ENCODE measurements around the gene DAP3.
A peak's percentile ranks its signal among the peaks of the same experiment; 100 is the strongest.

DAP3 gene

GRCh38 chr1:155729031-155729898, 40.4 kb downstream of the DAP3 start:
- H4K20me1 ChIP-seq (ENCODE audit: insufficient read depth, low read length): no peaks in the 10 kb centered on the region
- H3K4me3 ChIP-seq (ENCODE audit: low read length): no peak overlapping the region
- no peak overlapping the region for H2AFZ ChIP-seq (ENCODE audit: low read length)
- no peak overlapping the region for H3K9ac ChIP-seq (ENCODE audit: low read length)
- H3F3A ChIP-seq (ENCODE audit: insufficient read depth, low read length): no peaks in the 10 kb centered on the region; the same call in 1 of the 2 replicates
- no peaks in the 10 kb centered on the region for H3K9me2 ChIP-seq (replicated peaks; ENCODE audit: insufficient read depth, low read length)
- TF ChIP-seq EZH2phosphoT487 (IDR thresholded peaks at IDR 0.05; ENCODE audit: low read length) (no peak), CTCF (IDR thresholded peaks at IDR 0.05; ENCODE audit: low read length) (peak; percentile 76)
- no peak overlapping the region for H3K4me2 ChIP-seq (ENCODE audit: low read depth, low read length)
- DNase-seq: peak; percentile 66
- peaks cover 14% of the 10 kb centered on the region; the same call in 1 of the 2 replicates for H3K79me2 ChIP-seq (ENCODE audit: low read length)
- no peaks in the 10 kb centered on the region for H3K4me1 ChIP-seq (ENCODE audit: low read length)
- no peak overlapping the region for H3K27ac ChIP-seq (ENCODE audit: low read length)
- H3K36me3 ChIP-seq (replicated peaks; ENCODE audit: insufficient read depth, low read length): peaks cover 13% of the 10 kb centered on the region
- no peaks in the 10 kb centered on the region for H3K9me3 ChIP-seq (replicated peaks; ENCODE audit: insufficient read depth, low read length)
- no peaks in the 10 kb centered on the region for H3K27me3 ChIP-seq (replicated peaks; ENCODE audit: insufficient read depth, low read length)

GRCh38 chr1:155740995-155741394, 52.1 kb downstream of the DAP3 start:
- no peaks in the 10 kb centered on the region for H3K79me2 ChIP-seq (ENCODE audit: low read length)
- DNase-seq: no peak
- peaks cover 19% of the 10 kb centered on the region for H3F3A ChIP-seq (ENCODE audit: insufficient read depth, low read length)
- H4K20me1 ChIP-seq (ENCODE audit: insufficient read depth, low read length): no peaks in the 10 kb centered on the region
- H3K4me2 ChIP-seq (ENCODE audit: low read depth, low read length): no peak overlapping the region
- no peaks in the 10 kb centered on the region for H3K4me1 ChIP-seq (ENCODE audit: low read length)
- H3K36me3 ChIP-seq (replicated peaks; ENCODE audit: insufficient read depth, low read length): no peaks in the 10 kb centered on the region
- no peaks in the 10 kb centered on the region for H3K27me3 ChIP-seq (replicated peaks; ENCODE audit: insufficient read depth, low read length)
- no peaks in the 10 kb centered on the region for H3K9me3 ChIP-seq (replicated peaks; ENCODE audit: insufficient read depth, low read length)
- H3K9ac ChIP-seq (ENCODE audit: low read length): no peak overlapping the region
- TF ChIP-seq CTCF (IDR thresholded peaks at IDR 0.05; ENCODE audit: low read length) (no peak), EZH2phosphoT487 (IDR thresholded peaks at IDR 0.05; ENCODE audit: low read length) (no peak), EZH2 (optimal IDR thresholded peaks at IDR 0.05; ENCODE audit: low read depth, low read length) (no peak)
- H3K4me3 ChIP-seq (ENCODE audit: low read length): no peak overlapping the region
- H2AFZ ChIP-seq (ENCODE audit: low read length): no peak overlapping the region
- no peak overlapping the region for H3K27ac ChIP-seq (ENCODE audit: low read length)
- H3K9me2 ChIP-seq (replicated peaks; ENCODE audit: insufficient read depth, low read length): no peaks in the 10 kb centered on the region

DNA sequence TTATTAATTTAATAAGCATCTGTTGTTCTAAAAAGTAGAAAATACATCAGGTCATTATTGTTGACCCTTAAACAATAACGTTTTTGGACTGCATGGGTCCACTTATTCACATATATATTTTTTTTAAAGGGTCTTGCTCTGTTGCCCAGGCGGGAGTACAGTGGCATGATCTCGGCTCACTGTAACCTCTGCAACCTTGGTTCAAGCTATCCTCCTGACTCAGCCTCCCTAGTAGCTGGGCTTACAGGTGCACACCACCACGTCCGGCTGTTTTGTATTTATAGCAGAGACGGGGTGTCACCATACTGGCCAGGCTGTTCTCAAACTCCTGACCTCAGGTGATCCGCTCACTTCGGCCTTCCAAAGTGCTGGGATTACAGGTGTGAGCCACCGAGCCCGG, 53.0 kb downstream of the DAP3 start:
- H3K79me2 ChIP-seq (ENCODE audit: low read length): no peaks in the 10 kb centered on the region
- H3K36me3 ChIP-seq (replicated peaks; ENCODE audit: insufficient read depth, low read length): no peaks in the 10 kb centered on the region
- H4K20me1 ChIP-seq (ENCODE audit: insufficient read depth, low read length): no peaks in the 10 kb centered on the region
- no peaks in the 10 kb centered on the region for H3K9me2 ChIP-seq (replicated peaks; ENCODE audit: insufficient read depth, low read length)
- no peak overlapping the region for H2AFZ ChIP-seq (ENCODE audit: low read length)
- TF ChIP-seq CTCF (IDR thresholded peaks at IDR 0.05; ENCODE audit: low read length) (no peak), EZH2phosphoT487 (IDR thresholded peaks at IDR 0.05; ENCODE audit: low read length) (no peak), EZH2 (optimal IDR thresholded peaks at IDR 0.05; ENCODE audit: low read depth, low read length) (no peak)
- no peak overlapping the region for H3K4me2 ChIP-seq (ENCODE audit: low read depth, low read length)
- peaks cover 19% of the 10 kb centered on the region for H3F3A ChIP-seq (ENCODE audit: insufficient read depth, low read length)
- H3K27ac ChIP-seq (ENCODE audit: low read length): no peak overlapping the region
- no peaks in the 10 kb centered on the region for H3K27me3 ChIP-seq (replicated peaks; ENCODE audit: insufficient read depth, low read length)
- no peak for DNase-seq
- H3K9me3 ChIP-seq (replicated peaks; ENCODE audit: insufficient read depth, low read length): no peaks in the 10 kb centered on the region
- H3K4me3 ChIP-seq (ENCODE audit: low read length): no peak overlapping the region
- H3K9ac ChIP-seq (ENCODE audit: low read length): no peak overlapping the region
- no peaks in the 10 kb centered on the region for H3K4me1 ChIP-seq (ENCODE audit: low read length)

All from MM.1S (cell line).